WTC11 (cell line): ENCODE measurements around the gene HDC. TPM values are rescaled to one million over a fixed set of nuclear protein-coding genes. Genes with fewer than 3 reads are reported as not detected.

Experiments used
- ATAC-seq: fragments of 200-7000 bp; cut with Tn5 transposase; 2 replicates; pipeline ENCODE4 v1.10.0; 2021; ENCODE audit warnings: mild to moderate bottlenecking, moderate library complexity
- CTCF ChIA-PET: fragments of 300-600 bp; sonication (Branson Sonifier 250); formaldehyde crosslinking; loops from one replicate; lab custom pipeline; 2021; ENCODE audit warnings: antibody characterized with exemption; lab: Charles Lee
- POLR2A ChIA-PET: fragments of 350-600 bp; sonication (Branson Sonifier 250); formaldehyde crosslinking; loops from one replicate; lab custom pipeline; 2021; ENCODE audit warnings: antibody characterized with exemption; lab: Charles Lee
- DNase-seq: peaks from one replicate; pipeline ENCODE4 v3.0.0; 2021; ENCODE audit warnings: low spot score
- H3K27ac Mint-ChIP-seq: 2 replicates; pipeline ENCODE4 v1.8.0; 2021; ENCODE audit warnings: mixed read lengths
- H3K27me3 Mint-ChIP-seq: 2 replicates; pipeline ENCODE4 v1.8.0; 2021; ENCODE audit warnings: low read depth, mild to moderate bottlenecking, moderate library complexity, mixed read lengths
- H3K36me3 Mint-ChIP-seq: 2 replicates; pipeline ENCODE4 v1.8.0; 2021; ENCODE audit warnings: mixed read lengths
- H3K4me1 Mint-ChIP-seq: 2 replicates; pipeline ENCODE4 v1.8.0; 2022; ENCODE audit warnings: mixed read lengths
- H3K4me3 Mint-ChIP-seq: 2 replicates; pipeline ENCODE4 v1.8.0; 2021; ENCODE audit warnings: mild to moderate bottlenecking, moderate library complexity, mixed read lengths
- H3K9me3 Mint-ChIP-seq: 2 replicates; pipeline ENCODE4 v1.8.0; 2021; ENCODE audit warnings: mixed read lengths
- ATF1 ChIP-seq: sonication (generic); formaldehyde crosslinking; IDR thresholded peaks from 2 replicates; pipeline ENCODE4 v1.8.1; 2023; ENCODE audit warnings: mild to moderate bottlenecking, moderate library complexity, missing genetic modification reagents
- CREB1 ChIP-seq: sonication (generic); formaldehyde crosslinking; IDR thresholded peaks from 2 replicates; pipeline ENCODE4 v1.8.0; 2023; ENCODE audit warnings: mild to moderate bottlenecking, missing genetic modification reagents
- CREM ChIP-seq: sonication (generic); formaldehyde crosslinking; IDR thresholded peaks from 2 replicates; pipeline ENCODE4 v1.8.1; 2022; ENCODE audit warnings: mild to moderate bottlenecking, missing genetic modification reagents, moderate library complexity
- ETV6 ChIP-seq: sonication (generic); formaldehyde crosslinking; IDR thresholded peaks from 2 replicates; pipeline ENCODE4 v1.8.1; 2022; ENCODE audit warnings: mild to moderate bottlenecking, missing genetic modification reagents
- FOXJ3 ChIP-seq: sonication (generic); formaldehyde crosslinking; IDR thresholded peaks from 2 replicates; pipeline ENCODE4 v1.9.0; 2021; ENCODE audit warnings: missing genetic modification reagents, mild to moderate bottlenecking, borderline replicate concordance
- NFE2L1 ChIP-seq: sonication (generic); formaldehyde crosslinking; IDR thresholded peaks from 2 replicates; pipeline ENCODE4 v1.8.1; 2023; ENCODE audit warnings: missing genetic modification reagents
- OVOL2 ChIP-seq: fragments of 250-450 bp; sonication (Bioruptor Pico); IDR thresholded peaks from 2 replicates; pipeline ENCODE4 v1.9.0; 2021; ENCODE audit warnings: mild to moderate bottlenecking, borderline replicate concordance
- SMAD3 ChIP-seq: sonication (generic); formaldehyde crosslinking; IDR thresholded peaks from 2 replicates; pipeline ENCODE4 v1.8.0; 2022; ENCODE audit warnings: missing genetic modification reagents, mild to moderate bottlenecking, borderline replicate concordance
- ZNF121 ChIP-seq: sonication (generic); formaldehyde crosslinking; IDR thresholded peaks from 2 replicates; pipeline ENCODE4 v1.8.0; 2023; ENCODE audit warnings: missing genetic modification reagents
- ZNF263 ChIP-seq: sonication (generic); formaldehyde crosslinking; IDR thresholded peaks from 2 replicates; pipeline ENCODE4 v1.8.1; 2022; ENCODE audit warnings: low read depth, mild to moderate bottlenecking, moderate library complexity, missing genetic modification reagents
- ZNF423 ChIP-seq: fragments of 250-450 bp; sonication (Bioruptor Pico); IDR thresholded peaks from 2 replicates; pipeline ENCODE4 v2.1.2; 2022; ENCODE audit warnings: mild to moderate bottlenecking, moderate library complexity
- ZNF671 ChIP-seq: fragments of 250-450 bp; sonication (Bioruptor Pico); IDR thresholded peaks from 2 replicates; pipeline ENCODE4 v1.8.0; 2021; ENCODE audit warnings: mild to moderate bottlenecking
- total RNA-seq: library from RNA; stranded (reverse); gene quantifications from 3 replicates; pipeline ENCODE4 v1.2.3, GENCODE V29; 2021
- TF ChIP-seq, protein P1 (sequence below): fragments of 250-450 bp; sonication (Bioruptor Pico); IDR thresholded peaks from 2 replicates; pipeline ENCODE4 v1.9.0; 2021; ENCODE audit warnings: moderate library complexity, mild to moderate bottlenecking, inconsistent platforms, borderline replicate concordance
- TF ChIP-seq, protein P2 (sequence below): sonication (generic); formaldehyde crosslinking; IDR thresholded peaks from 2 replicates; pipeline ENCODE4 v1.8.1; 2022; ENCODE audit warnings: low read depth, missing genetic modification reagents, borderline replicate concordance
- TF ChIP-seq, protein P3 (sequence below): fragments of 200-600 bp; IDR thresholded peaks from 2 replicates; pipeline ENCODE4 v1.8.0; 2022; ENCODE audit warnings: antibody characterized with exemption
- TF ChIP-seq, protein P4 (sequence below): sonication (generic); formaldehyde crosslinking; IDR thresholded peaks from 2 replicates; pipeline ENCODE4 v1.8.0; 2022; ENCODE audit warnings: missing genetic modification reagents
- TF ChIP-seq, protein P5 (sequence below): fragments of 250-450 bp; sonication (Bioruptor Pico); IDR thresholded peaks from 2 replicates; pipeline ENCODE4 v2.1.2; 2022; ENCODE audit warnings: mild to moderate bottlenecking, moderate library complexity
- TF ChIP-seq, protein P6 (sequence below): sonication (generic); formaldehyde crosslinking; IDR thresholded peaks from 2 replicates; pipeline ENCODE4 v1.8.0; 2022; ENCODE audit warnings: mild to moderate bottlenecking, missing genetic modification reagents
- TF ChIP-seq, protein P7 (sequence below): sonication (generic); formaldehyde crosslinking; IDR thresholded peaks from 2 replicates; pipeline ENCODE4 v1.8.0; 2022; ENCODE audit warnings: mild to moderate bottlenecking, missing genetic modification reagents

HDC gene
- total RNA-seq, 1 experiment from 2014 or later, result not detected

DNA sequence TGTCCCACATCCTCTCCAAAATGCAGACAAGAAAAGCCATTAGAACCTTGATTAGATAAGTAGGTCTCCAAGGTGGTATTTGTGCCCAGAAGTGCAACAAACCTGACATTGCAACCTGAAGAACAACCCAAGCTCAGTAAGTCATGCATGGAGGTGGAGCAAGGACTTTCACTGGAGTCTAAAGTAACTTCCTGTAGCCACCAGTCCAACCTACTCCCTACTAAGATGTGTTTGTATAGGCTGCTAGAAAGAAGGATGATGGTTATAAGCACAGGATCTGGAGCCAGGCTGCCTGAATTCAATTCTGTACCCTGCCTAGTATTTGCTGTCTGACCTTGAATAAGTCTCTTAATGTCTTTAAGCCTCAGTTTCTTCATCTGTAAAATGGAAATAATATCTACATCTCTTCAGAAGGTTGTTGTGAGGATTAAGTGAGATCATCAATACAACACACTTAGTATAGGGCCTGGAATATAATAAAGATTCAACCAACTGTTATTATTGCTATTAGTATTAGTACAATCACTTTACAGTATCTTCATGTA is 32.3 kb downstream of the HDC start (continued):
- no peak for TF ChIP-seq ZNF423
- no peak for TF ChIP-seq FOXJ3

DNA sequence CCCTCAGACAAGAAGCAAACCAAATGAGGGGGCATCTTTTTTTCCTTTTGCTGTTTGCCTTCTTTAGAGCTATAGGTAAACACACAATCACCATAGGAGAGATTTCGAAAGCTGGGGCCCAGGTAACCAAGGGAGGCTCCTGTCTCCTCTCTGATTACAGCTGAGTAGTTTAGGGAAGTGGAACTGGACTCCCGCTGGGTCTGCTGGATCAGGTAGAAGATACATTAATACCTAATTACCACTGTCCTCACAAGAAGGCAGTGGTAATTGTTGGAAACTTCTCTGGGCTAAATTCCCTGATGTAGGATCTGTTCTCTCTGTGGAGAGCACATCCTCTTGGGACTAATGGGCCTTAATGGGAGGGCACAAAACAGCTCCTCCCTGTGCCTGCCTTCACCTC is 32.7 kb downstream of the HDC start:
- ChIA-PET POLR2A (interaction anchor here (0.6 kb wide), 1 partner anchor 107 kb away, joined by 4 read pairs; no protein-coding TSS in a partner anchor), CTCF (no interaction called here)
- H3K4me3 Mint-ChIP-seq, result no peak overlapping the region
- H3K9me3 Mint-ChIP-seq, result no peaks in the 10 kb centered on the region
- ATAC-seq, result no peak
- no peaks in the 10 kb centered on the region for H3K4me1 Mint-ChIP-seq
- no peak for TF ChIP-seq ZNF263 (CRISPR knock-in tag)
- TF ChIP-seq SMAD3 (CRISPR knock-in tag), result no peak
- TF ChIP-seq CREM (CRISPR knock-in tag), result no peak
- TF ChIP-seq CREB1 (CRISPR knock-in tag), result no peak
- TF ChIP-seq, all 79 proteins: peak for 0
- no peaks in the 10 kb centered on the region for H3K27me3 Mint-ChIP-seq
- DNase-seq, result no peak
- H3K36me3 Mint-ChIP-seq, result peaks cover 3% of the 10 kb centered on the region; the same call in 1 of the 2 replicates
- no peak overlapping the region for H3K27ac Mint-ChIP-seq

DNA sequence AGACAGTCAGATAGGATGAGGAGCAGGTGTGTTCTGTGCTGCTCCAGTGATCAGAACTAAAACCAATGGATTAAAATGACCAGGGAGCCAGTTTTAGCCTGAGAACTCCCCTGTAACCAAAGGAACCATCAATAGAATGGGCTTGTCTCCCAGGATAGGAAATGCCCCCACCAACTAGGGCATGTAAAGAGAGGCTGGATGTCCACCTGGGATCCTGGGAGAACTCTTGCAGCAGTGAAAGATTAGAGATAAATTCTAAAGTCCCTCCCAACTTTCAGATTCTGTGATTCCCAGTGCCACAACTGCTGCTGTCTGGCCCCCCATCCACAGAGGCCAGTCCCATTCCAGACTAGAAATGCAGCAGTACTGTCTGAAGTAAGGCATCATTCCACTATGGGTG is 33.8 kb downstream of the HDC start:
- H3K9me3 Mint-ChIP-seq, result no peaks in the 10 kb centered on the region
- H3K27ac Mint-ChIP-seq, result no peak overlapping the region
- H3K4me1 Mint-ChIP-seq, result no peaks in the 10 kb centered on the region
- ChIA-PET CTCF (no interaction called here), POLR2A (no interaction called here)
- peaks cover 3% of the 10 kb centered on the region; the same call in 1 of the 2 replicates for H3K36me3 Mint-ChIP-seq
- ATAC-seq (no peak), DNase-seq (no peak)
- no peak overlapping the region for H3K4me3 Mint-ChIP-seq
- TF ChIP-seq, protein P1, sequence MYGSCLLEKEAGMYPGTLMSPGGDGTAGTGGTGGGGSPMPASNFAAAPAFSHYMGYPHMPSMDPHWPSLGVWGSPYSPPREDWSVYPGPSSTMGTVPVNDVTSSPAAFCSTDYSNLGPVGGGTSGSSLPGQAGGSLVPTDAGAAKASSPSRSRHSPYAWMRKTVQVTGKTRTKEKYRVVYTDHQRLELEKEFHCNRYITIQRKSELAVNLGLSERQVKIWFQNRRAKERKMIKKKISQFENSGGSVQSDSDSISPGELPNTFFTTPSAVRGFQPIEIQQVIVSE (CRISPR knock-in tag), result no peak
- H3K27me3 Mint-ChIP-seq, result no peaks in the 10 kb centered on the region

DNA sequence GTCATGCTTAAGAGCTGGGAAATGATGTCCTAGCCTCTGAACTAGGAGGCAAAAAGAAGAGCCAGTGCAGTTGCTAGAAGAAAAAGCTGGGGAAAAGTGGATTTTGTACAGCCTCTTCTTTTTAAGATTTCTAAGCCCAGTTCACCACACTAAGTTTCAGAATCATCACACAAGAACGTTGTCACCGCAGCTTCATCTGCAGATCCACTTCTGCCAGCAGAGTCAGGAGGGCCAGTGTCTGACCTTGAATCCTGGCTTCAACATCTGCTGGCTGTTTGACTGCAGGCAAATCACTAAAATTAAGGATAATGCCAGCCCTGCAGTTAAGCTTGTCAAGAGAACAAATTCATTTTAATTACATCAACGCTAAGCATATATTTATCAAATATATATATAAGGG is 36.2 kb downstream of the HDC start:
- DNase-seq, result no peak
- CTCF ChIA-PET, result no interaction called here
- H3K27me3 Mint-ChIP-seq, result no peaks in the 10 kb centered on the region
- POLR2A ChIA-PET, result interaction anchor here (0.9 kb wide), 1 partner anchor 19 kb away, joined by 4 read pairs; no protein-coding TSS in a partner anchor
- no peak for ATAC-seq
- no peaks in the 10 kb centered on the region for H3K9me3 Mint-ChIP-seq
- no peak overlapping the region for H3K4me3 Mint-ChIP-seq
- peaks cover 3% of the 10 kb centered on the region; the same call in 1 of the 2 replicates for H3K36me3 Mint-ChIP-seq
- no peaks in the 10 kb centered on the region for H3K4me1 Mint-ChIP-seq
- no peak overlapping the region for H3K27ac Mint-ChIP-seq
- TF ChIP-seq, protein P2, sequence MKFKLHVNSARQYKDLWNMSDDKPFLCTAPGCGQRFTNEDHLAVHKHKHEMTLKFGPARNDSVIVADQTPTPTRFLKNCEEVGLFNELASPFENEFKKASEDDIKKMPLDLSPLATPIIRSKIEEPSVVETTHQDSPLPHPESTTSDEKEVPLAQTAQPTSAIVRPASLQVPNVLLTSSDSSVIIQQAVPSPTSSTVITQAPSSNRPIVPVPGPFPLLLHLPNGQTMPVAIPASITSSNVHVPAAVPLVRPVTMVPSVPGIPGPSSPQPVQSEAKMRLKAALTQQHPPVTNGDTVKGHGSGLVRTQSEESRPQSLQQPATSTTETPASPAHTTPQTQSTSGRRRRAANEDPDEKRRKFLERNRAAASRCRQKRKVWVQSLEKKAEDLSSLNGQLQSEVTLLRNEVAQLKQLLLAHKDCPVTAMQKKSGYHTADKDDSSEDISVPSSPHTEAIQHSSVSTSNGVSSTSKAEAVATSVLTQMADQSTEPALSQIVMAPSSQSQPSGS (CRISPR knock-in tag), result no peak
- TF ChIP-seq, protein P3, sequence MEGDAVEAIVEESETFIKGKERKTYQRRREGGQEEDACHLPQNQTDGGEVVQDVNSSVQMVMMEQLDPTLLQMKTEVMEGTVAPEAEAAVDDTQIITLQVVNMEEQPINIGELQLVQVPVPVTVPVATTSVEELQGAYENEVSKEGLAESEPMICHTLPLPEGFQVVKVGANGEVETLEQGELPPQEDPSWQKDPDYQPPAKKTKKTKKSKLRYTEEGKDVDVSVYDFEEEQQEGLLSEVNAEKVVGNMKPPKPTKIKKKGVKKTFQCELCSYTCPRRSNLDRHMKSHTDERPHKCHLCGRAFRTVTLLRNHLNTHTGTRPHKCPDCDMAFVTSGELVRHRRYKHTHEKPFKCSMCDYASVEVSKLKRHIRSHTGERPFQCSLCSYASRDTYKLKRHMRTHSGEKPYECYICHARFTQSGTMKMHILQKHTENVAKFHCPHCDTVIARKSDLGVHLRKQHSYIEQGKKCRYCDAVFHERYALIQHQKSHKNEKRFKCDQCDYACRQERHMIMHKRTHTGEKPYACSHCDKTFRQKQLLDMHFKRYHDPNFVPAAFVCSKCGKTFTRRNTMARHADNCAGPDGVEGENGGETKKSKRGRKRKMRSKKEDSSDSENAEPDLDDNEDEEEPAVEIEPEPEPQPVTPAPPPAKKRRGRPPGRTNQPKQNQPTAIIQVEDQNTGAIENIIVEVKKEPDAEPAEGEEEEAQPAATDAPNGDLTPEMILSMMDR, result no peak
- TF ChIP-seq, protein P4, sequence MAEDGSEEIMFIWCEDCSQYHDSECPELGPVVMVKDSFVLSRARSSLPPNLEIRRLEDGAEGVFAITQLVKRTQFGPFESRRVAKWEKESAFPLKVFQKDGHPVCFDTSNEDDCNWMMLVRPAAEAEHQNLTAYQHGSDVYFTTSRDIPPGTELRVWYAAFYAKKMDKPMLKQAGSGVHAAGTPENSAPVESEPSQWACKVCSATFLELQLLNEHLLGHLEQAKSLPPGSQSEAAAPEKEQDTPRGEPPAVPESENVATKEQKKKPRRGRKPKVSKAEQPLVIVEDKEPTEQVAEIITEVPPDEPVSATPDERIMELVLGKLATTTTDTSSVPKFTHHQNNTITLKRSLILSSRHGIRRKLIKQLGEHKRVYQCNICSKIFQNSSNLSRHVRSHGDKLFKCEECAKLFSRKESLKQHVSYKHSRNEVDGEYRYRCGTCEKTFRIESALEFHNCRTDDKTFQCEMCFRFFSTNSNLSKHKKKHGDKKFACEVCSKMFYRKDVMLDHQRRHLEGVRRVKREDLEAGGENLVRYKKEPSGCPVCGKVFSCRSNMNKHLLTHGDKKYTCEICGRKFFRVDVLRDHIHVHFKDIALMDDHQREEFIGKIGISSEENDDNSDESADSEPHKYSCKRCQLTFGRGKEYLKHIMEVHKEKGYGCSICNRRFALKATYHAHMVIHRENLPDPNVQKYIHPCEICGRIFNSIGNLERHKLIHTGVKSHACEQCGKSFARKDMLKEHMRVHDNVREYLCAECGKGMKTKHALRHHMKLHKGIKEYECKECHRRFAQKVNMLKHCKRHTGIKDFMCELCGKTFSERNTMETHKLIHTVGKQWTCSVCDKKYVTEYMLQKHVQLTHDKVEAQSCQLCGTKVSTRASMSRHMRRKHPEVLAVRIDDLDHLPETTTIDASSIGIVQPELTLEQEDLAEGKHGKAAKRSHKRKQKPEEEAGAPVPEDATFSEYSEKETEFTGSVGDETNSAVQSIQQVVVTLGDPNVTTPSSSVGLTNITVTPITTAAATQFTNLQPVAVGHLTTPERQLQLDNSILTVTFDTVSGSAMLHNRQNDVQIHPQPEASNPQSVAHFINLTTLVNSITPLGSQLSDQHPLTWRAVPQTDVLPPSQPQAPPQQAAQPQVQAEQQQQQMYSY (CRISPR knock-in tag), result no peak
- no peak for TF ChIP-seq NFE2L1 (CRISPR knock-in tag)
- TF ChIP-seq, protein P5, sequence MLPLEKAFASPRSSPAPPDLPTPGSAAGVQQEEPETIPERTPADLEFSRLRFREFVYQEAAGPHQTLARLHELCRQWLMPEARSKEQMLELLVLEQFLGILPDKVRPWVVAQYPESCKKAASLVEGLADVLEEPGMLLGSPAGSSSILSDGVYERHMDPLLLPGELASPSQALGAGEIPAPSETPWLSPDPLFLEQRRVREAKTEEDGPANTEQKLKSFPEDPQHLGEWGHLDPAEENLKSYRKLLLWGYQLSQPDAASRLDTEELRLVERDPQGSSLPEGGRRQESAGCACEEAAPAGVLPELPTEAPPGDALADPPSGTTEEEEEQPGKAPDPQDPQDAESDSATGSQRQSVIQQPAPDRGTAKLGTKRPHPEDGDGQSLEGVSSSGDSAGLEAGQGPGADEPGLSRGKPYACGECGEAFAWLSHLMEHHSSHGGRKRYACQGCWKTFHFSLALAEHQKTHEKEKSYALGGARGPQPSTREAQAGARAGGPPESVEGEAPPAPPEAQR (CRISPR knock-in tag), result no peak
- no peak for TF ChIP-seq ATF1
- TF ChIP-seq ZNF121 (CRISPR knock-in tag), result no peak
- TF ChIP-seq, protein P6, sequence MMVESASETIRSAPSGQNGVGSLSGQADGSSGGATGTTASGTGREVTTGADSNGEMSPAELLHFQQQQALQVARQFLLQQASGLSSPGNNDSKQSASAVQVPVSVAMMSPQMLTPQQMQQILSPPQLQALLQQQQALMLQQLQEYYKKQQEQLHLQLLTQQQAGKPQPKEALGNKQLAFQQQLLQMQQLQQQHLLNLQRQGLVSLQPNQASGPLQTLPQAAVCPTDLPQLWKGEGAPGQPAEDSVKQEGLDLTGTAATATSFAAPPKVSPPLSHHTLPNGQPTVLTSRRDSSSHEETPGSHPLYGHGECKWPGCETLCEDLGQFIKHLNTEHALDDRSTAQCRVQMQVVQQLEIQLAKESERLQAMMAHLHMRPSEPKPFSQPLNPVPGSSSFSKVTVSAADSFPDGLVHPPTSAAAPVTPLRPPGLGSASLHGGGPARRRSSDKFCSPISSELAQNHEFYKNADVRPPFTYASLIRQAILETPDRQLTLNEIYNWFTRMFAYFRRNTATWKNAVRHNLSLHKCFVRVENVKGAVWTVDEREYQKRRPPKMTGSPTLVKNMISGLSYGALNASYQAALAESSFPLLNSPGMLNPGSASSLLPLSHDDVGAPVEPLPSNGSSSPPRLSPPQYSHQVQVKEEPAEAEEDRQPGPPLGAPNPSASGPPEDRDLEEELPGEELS (CRISPR knock-in tag), result no peak
- no peak for TF ChIP-seq ETV6 (CRISPR knock-in tag)
- TF ChIP-seq, protein P7, sequence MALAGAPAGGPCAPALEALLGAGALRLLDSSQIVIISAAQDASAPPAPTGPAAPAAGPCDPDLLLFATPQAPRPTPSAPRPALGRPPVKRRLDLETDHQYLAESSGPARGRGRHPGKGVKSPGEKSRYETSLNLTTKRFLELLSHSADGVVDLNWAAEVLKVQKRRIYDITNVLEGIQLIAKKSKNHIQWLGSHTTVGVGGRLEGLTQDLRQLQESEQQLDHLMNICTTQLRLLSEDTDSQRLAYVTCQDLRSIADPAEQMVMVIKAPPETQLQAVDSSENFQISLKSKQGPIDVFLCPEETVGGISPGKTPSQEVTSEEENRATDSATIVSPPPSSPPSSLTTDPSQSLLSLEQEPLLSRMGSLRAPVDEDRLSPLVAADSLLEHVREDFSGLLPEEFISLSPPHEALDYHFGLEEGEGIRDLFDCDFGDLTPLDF, result no peak
- TF ChIP-seq OVOL2 (CRISPR knock-in tag), result no peak
- TF ChIP-seq ZNF671 (CRISPR knock-in tag), result no peak
